GM18517 (cell line): ENCODE measurements around the gene ACSL3.
"Not testable (repeated sequence)": the region's sequence is repeated elsewhere in the genome, so short reads cannot be mapped to it uniquely, and the experiment has no call there.

Experiments used
- ATAC-seq: cut with Tn5 transposase; IDR thresholded peaks from one replicate; pipeline ENCODE4 v1.9.1; 2021; ENCODE audit warnings: mild to moderate bottlenecking, moderate library complexity; ENCODE audit not compliant: unreplicated experiment

The ACSL3 gene

GRCh38 chr2:222968550-222969155 lies 107.8 kb downstream of the ACSL3 start:
- no peak for ATAC-seq

- no peak for ATAC-seq
Measured at GRCh38 chr2:222969491-222969890, 108.7 kb downstream of the ACSL3 start.

- ATAC-seq = no peak
Measured at GRCh38 chr2:222972420-222972819, 111.6 kb downstream of the ACSL3 start.

GRCh38 chr2:222973237-222973636 lies 112.4 kb downstream of the ACSL3 start:
- ATAC-seq = no peak

GRCh38 chr2:222973733-222974132 lies 112.9 kb downstream of the ACSL3 start:
- no peak for ATAC-seq

- ATAC-seq = no peak
Measured at GRCh38 chr2:222976521-222977061, 115.8 kb downstream of the ACSL3 start.

GRCh38 chr2:222977121-222977520 lies 116.3 kb downstream of the ACSL3 start:
- no peak for ATAC-seq

GRCh38 chr2:222978850-222979249 lies 118.0 kb downstream of the ACSL3 start:
- no peak for ATAC-seq

GRCh38 chr2:222979484-222979883 lies 118.6 kb downstream of the ACSL3 start:
- ATAC-seq = no peak

GRCh38 chr2:222982010-222982908 lies 121.4 kb downstream of the ACSL3 start:
- peak; percentile 59 for ATAC-seq

- ATAC-seq = no peak
Measured at GRCh38 chr2:222982909-222983265, 122.1 kb downstream of the ACSL3 start.

- ATAC-seq = no peak
Measured at GRCh38 chr2:222984908-222985307, 124.1 kb downstream of the ACSL3 start.

GRCh38 chr2:222989431-222989830 lies 128.6 kb downstream of the ACSL3 start:
- ATAC-seq = no peak

- ATAC-seq = not testable (repeated sequence)
Measured at GRCh38 chr2:222990206-222990605, 129.4 kb downstream of the ACSL3 start.

- ATAC-seq = no peak
Measured at GRCh38 chr2:222992137-222992536, 131.3 kb downstream of the ACSL3 start.
